NCI-H1417 treated with DMSO at 0.1 percent for 48 hours (cell line): ENCODE measurements around the gene DIS3L2.
"Not testable (repeated sequence)": the region's sequence is repeated elsewhere in the genome, so short reads cannot be mapped to it uniquely, and the experiment has no call there.

ENCODE experiments used
- DNase-seq: peaks from one replicate; lab custom pipeline; 2025; lab: John Stamatoyannopoulos, UW

Gene DIS3L2

DNA sequence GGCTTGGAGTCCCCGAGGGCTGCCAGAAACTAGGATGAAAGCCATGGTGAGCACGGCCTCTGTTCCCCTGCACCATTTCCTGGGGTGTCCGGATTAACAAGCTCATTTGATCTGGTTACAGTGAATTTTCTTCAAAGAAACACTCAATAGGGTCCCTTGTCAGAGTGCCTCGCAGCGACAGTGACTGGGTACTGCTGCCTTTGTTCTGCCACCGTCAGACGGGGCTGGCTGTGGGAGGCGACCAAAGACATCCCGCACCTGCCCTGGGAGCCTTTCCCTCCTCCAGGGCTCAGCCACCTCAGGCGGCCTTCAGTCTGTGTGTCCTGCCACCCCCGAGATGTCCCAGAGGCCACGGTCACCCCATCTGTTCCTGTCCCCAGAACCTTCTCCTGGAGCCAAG lies 408.5 kb downstream of the DIS3L2 start:
- not testable (repeated sequence) for DNase-seq

GRCh38 chr2:232372231-232373208 lies 411.0 kb downstream of the DIS3L2 start:
- DNase-seq: no peak

DNA sequence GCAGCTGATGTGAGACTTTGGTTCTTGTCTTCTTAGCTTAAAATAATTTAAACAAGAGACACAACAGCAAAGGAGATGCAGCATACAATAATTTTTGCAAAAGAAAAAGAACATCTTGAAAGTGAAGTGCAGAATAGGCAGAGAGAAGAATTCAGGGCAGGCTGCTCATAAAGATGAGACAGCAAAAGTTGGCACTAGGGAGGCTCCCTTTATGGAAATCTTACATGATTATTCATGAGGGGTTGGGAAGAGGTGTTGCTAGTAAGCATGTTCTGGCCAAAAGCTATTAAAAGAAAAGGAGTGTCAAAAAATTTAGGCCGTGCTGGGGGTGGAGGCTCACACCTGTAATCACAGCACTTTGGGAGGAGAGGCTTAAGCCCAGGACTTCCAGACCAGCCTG lies 412.8 kb downstream of the DIS3L2 start:
- no peak for DNase-seq

- no peak for DNase-seq
Observed at GRCh38 chr2:232375164-232375563, 413.7 kb downstream of the DIS3L2 start.

GRCh38 chr2:232376260-232376659 lies 414.7 kb downstream of the DIS3L2 start:
- no peak for DNase-seq

- DNase-seq: no peak
Observed at GRCh38 chr2:232376713-232377112, 415.2 kb downstream of the DIS3L2 start.

GRCh38 chr2:232377319-232377718 lies 415.8 kb downstream of the DIS3L2 start:
- no peak for DNase-seq

- no peak for DNase-seq
Observed at GRCh38 chr2:232377841-232378734, 416.6 kb downstream of the DIS3L2 start.

DNA sequence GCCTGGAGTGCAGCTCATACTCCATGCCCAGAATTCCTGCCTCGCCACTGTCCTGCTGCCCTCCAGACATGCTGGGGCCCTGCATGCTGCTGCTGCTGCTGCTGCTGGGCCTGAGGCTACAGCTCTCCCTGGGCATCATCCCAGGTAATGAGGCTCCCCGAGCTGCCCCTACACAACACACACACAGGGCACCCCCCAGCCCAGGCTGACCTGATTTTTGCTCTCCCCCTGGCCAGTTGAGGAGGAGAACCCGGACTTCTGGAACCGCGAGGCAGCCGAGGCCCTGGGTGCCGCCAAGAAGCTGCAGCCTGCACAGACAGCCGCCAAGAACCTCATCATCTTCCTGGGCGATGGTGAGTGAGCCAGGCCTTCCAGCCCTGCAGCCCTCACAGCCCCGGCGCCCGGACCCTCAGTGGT lies 417.2 kb downstream of the DIS3L2 start, which contains the start of gene ALPP:
Gene ALPP, plus strand, starts transcription at position 17 of the 417 bp plus-strand sequence. Its CDS starts 52 bp downstream, at position 69.
- not testable (repeated sequence) for DNase-seq

- DNase-seq: not testable (repeated sequence)
Observed at GRCh38 chr2:232379610-232380590, 418.4 kb downstream of the DIS3L2 start.

DNA sequence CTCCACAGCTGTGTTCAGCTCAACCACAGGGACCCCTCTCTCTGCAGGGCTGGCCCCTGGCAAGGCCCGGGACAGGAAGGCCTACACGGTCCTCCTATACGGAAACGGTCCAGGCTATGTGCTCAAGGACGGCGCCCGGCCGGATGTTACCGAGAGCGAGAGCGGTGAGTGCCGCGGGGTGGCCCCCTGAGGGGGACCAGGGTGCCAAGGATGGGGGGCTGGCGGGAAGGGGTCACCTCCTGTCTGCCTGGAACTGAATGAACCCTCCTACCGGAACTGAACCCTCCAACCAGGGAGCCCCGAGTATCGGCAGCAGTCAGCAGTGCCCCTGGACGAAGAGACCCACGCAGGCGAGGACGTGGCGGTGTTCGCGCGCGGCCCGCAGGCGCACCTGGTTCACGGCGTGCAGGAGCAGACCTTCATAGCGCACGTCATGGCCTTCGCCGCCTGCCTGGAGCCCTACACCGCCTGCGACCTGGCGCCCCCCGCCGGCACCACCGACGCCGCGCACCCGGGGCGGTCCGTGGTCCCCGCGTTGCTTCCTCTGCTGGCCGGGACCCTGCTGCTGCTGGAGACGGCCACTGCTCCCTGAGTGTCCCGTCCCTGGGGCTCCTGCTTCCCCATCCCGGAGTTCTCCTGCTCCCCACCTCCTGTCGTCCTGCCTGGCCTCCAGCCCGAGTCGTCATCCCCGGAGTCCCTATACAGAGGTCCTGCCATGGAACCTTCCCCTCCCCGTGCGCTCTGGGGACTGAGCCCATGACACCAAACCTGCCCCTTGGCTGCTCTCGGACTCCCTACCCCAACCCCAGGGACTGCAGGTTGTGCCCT lies 419.9 kb downstream of the DIS3L2 start:
- not testable (repeated sequence) for DNase-seq

DNA sequence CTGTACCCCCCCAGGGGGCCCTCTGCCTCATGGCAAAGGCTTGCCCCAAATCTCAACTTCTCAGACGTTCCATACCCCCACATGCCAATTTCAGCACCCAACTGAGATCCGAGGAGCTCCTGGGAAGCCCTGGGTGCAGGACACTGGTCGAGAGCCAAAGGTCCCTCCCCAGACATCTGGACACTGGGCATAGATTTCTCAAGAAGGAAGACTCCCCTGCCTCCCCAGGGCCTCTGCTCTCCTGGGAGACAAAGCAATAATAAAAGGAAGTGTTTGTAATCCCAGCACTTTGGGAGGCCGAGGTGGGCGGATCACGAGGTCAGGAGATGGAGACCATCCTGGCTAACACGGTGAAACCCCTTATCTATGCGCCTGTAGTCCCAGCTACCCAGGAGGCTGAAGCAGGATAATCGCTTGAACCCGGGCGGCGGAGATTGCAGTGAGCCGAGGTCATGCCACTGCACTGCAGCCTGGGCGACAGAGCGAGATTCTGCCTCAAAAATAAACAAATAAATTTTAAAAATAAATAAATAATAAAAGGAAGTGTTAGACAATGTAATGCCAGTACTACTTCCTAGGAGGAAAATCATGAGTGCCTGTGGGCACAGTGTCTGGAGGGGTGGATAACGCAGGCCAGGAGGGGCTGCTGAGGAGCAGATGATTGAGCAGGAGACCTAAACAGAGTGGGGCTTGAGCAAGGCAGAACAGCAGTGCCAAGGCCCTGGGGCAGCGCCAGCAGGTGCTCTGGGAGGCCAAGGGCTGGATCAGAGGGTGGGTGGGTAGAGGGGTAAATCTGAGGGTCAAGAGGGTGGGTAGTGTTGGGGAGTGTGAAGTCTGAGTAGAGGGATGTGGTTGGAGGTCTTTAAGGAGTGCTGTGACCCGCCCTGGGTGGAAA lies 421.1 kb downstream of the DIS3L2 start:
- DNase-seq: no peak

DNA sequence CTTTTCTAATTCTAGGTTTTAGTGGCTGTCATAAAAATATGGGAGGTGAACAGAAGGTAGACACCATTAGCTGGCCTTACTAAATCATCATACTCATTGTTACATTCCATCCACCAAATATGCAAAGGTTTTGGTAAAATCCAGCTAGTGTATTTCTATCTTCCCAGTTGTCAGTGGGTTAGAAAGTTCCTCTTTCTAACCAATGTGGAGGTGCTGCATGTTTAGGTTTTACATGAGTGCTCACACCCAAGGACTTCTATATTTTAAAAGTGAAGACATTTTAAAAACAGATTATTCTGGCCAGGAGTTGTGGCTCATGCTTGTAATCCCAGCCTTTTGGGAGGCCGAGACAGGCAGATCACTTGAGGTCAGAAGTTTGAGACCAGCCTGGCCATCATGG lies 423.0 kb downstream of the DIS3L2 start:
- DNase-seq: no peak

GRCh38 chr2:232385058-232385457 lies 423.5 kb downstream of the DIS3L2 start:
- not testable (repeated sequence) for DNase-seq

- DNase-seq: no peak
Observed at GRCh38 chr2:232385660-232386489, 424.4 kb downstream of the DIS3L2 start.

- no peak for DNase-seq
Observed at GRCh38 chr2:232386490-232386739, 424.9 kb downstream of the DIS3L2 start.
